GM18909 (cell line): ENCODE measurements around the gene SHANK3.
A peak's percentile ranks its signal among the peaks of the same experiment; 100 is the strongest.
"Not testable (repeated sequence)": the region's sequence is repeated elsewhere in the genome, so short reads cannot be mapped to it uniquely, and the experiment has no call there.

ENCODE experiments used
- ATAC-seq: cut with Tn5 transposase; IDR thresholded peaks from one replicate; pipeline ENCODE4 v1.9.1; 2021; ENCODE audit warnings: mild to moderate bottlenecking; ENCODE audit not compliant: unreplicated experiment, poor library complexity

The SHANK3 gene

GRCh38 chr22:50672471-50673230 lies at the start of gene SHANK3:
Gene SHANK3 (plus strand): TSS chr22:50672823.
- ATAC-seq, result no peak

- no peak for ATAC-seq
Observed at GRCh38 chr22:50624347-50625130, 48.1 kb upstream of the SHANK3 start.

- no peak for ATAC-seq
Observed at GRCh38 chr22:50625131-50625567, 47.5 kb upstream of the SHANK3 start.

GRCh38 chr22:50625568-50626313 lies 46.9 kb upstream of the SHANK3 start:
- no peak for ATAC-seq

GRCh38 chr22:50626314-50626849 lies 46.2 kb upstream of the SHANK3 start:
- no peak for ATAC-seq

GRCh38 chr22:50626850-50627641 lies 45.6 kb upstream of the SHANK3 start:
- no peak for ATAC-seq

GRCh38 chr22:50627642-50628542 lies 44.7 kb upstream of the SHANK3 start, which contains the start of gene ARSA:
Gene ARSA (minus strand): TSS chr22:50628152. CDS start chr22:50627779, 373 bp downstream.
- ATAC-seq, result peak; percentile 60

GRCh38 chr22:50628543-50629134 lies 44.0 kb upstream of the SHANK3 start:
- peak; percentile 5 for ATAC-seq

GRCh38 chr22:50630376-50630775 lies 42.2 kb upstream of the SHANK3 start:
- ATAC-seq, result no peak

- no peak for ATAC-seq
Observed at GRCh38 chr22:50633086-50633485, 39.5 kb upstream of the SHANK3 start.

GRCh38 chr22:50633771-50634170 lies 38.9 kb upstream of the SHANK3 start:
- ATAC-seq, result no peak

GRCh38 chr22:50635591-50635990 lies 37.0 kb upstream of the SHANK3 start:
- no peak for ATAC-seq

- not testable (repeated sequence) for ATAC-seq
Observed at GRCh38 chr22:50640296-50640695, 32.3 kb upstream of the SHANK3 start.

GRCh38 chr22:50640857-50641647 lies 31.6 kb upstream of the SHANK3 start:
- no peak for ATAC-seq

GRCh38 chr22:50641696-50642607 lies 30.7 kb upstream of the SHANK3 start:
- no peak for ATAC-seq

GRCh38 chr22:50643021-50643820 lies 29.4 kb upstream of the SHANK3 start:
- not testable (repeated sequence) for ATAC-seq
